Islet precursor cell (in vitro differentiated cells): ENCODE results near the gene BMERB1.
"Not testable (repeated sequence)": the region's sequence is repeated elsewhere in the genome, so short reads cannot be mapped to it uniquely, and the experiment has no call there.

Experiments used
- DNase-seq: peaks from one replicate; pipeline ENCODE4 v3.0.0-alpha.2; 2018

BMERB1 gene

GRCh38 chr16:15570666-15571065 is 136.3 kb downstream of the BMERB1 start:
- not testable (repeated sequence) for DNase-seq

DNA sequence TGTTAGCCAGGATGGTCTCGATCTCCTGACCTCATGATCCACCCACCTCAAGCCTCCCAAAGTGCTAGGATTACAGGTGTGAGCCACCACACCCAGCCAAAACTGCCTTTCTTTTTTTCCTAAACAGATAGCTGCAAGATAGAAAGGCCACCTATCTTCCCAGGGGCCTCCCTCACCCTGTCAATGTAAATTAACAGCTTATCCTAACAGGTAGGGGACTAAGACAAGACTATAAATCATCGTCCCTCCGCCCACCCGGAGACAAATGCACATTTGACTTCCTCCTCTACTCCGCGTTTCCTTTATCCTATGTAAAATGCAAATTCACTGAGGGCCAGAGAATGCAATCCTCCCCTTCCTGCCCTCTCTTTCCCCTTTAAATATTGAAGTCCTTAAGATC is 137.2 kb downstream of the BMERB1 start:
- DNase-seq, result no peak

- DNase-seq, result no peak
Measured at GRCh38 chr16:15572329-15573001, 138.1 kb downstream of the BMERB1 start.

- no peak for DNase-seq
Measured at GRCh38 chr16:15573274-15573895, 139.0 kb downstream of the BMERB1 start.

- not testable (repeated sequence) for DNase-seq
Measured at GRCh38 chr16:15573896-15574613, 139.7 kb downstream of the BMERB1 start.

DNA sequence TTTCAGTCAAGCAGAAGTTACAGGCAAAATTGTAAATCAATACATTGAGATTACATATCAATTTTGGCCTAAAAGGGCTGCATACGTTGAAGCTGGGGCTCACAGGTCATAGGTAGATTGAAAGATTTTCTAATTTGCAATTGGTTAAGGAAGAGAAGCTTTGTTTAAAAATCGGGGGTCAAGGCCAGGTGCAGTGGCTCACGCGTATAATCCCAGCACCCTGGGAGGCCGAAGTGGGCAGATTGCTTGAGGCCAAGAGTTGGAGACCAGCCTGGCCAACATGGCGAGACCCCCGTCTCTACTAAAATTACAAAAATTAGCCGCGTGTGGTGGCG is 140.2 kb downstream of the BMERB1 start:
- DNase-seq, result no peak

GRCh38 chr16:15575293-15576049 is 141.1 kb downstream of the BMERB1 start:
- DNase-seq, result no peak

GRCh38 chr16:15576960-15577958 is 142.9 kb downstream of the BMERB1 start:
- no peak for DNase-seq

DNA sequence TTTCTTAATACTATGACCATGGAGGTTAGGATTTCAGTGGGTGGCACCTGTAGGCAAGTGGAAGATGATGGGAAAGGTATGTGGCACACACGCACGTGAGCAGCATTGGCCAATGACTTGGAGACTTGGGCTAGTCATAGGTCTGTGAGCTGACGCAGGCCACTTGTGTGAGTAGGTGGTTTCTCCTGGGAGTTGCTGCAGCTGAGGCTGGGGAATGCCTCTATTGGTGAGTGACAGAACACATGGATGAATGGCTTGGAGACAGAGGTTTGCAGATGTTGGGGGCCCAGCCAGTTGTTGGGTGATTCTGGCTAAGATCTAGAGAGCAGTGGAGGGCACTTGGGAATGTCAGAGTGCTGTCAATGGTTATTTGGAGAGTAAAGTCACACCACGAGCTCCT is 144.4 kb downstream of the BMERB1 start:
- DNase-seq, result no peak

- no peak for DNase-seq
Measured at GRCh38 chr16:15581127-15581815, 146.9 kb downstream of the BMERB1 start.

GRCh38 chr16:15583526-15583925 is 149.1 kb downstream of the BMERB1 start:
- DNase-seq, result no peak

DNA sequence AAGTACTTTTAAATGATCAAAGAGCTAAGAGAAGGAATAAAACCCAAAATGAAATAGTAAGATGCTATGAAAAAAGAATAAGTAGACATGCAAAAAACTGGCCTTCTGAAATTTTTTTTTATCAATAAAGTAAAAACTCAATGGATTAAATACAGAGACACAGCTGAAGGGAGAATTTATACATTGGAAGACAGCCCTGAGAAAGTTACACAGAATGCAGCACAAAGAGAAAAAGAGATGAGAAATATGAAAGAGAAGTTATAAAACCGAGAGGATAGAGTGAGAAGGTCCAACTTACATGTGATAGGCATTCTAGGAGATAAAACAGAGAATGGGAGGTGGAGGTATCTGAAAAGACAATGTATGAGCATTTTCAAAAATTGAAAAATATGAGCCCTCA is 151.6 kb downstream of the BMERB1 start:
- DNase-seq, result no peak

GRCh38 chr16:15586716-15587115 is 152.3 kb downstream of the BMERB1 start:
- no peak for DNase-seq

DNA sequence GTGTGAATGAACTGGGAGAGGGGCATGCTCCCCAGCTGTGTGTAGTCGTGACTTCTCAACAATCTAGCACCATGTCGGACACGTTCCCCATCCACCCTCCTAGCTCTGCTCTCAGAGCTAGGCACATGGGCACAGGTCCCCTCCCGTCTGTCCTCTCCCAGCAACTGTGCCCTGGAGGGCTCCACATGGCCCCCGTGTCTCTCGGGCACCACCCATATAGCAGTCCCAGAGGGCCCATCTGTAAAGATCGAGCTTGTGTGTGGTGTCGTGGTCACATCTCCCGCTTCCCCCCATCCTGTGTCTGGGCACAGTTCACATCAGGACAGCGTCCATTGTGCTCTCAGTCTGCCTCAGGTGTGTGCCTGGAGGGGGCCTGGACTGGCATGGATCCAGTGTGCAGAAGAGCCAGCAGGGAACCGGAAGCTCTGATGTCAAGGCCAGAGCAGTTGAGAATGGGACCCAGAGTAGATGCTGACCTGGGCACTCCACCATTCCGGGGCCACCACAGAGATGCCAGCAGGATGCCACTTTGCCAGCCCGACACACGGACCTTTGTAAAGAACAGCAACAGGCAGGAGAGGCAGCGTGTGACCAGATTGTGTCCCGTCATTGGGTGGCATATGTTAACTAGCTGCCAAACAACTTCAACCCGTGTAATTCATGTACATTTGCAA is 152.9 kb downstream of the BMERB1 start:
- no peak for DNase-seq

DNA sequence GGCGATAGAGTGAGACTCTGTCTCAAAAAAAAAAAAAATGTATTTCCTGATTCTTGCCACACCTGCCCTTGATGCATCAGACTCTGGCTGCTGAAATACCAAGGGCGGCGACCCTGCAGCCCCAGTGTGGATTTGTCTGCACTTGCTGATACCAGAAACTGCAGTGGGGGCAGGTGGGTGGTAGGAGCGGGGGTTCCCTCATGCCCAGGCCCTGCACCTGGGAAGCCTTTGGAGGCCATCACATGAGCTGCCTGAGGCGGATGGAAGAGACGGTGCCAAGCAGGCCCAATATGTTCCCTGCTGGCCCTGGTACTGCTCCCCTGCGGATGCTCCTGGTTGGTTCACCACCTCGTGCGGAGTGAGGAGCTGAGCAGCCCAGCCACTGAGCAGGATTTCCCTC is 157.9 kb downstream of the BMERB1 start:
- no peak for DNase-seq

- DNase-seq, result no peak
Measured at GRCh38 chr16:15593235-15593634, 158.8 kb downstream of the BMERB1 start.

- no peak for DNase-seq
Measured at GRCh38 chr16:15594711-15595320, 160.4 kb downstream of the BMERB1 start.

GRCh38 chr16:15597135-15597534 is 162.7 kb downstream of the BMERB1 start:
- DNase-seq, result no peak

GRCh38 chr16:15597822-15598647 is 163.6 kb downstream of the BMERB1 start:
- DNase-seq, result no peak
